Suppressor macrophage treated with lipopolysaccharide for 4 hours (primary cell): ENCODE data around the gene HS2ST1.
A peak's percentile ranks its signal among the peaks of the same experiment; 100 is the strongest.

Experiments used
- DNase-seq: peaks from one replicate; pipeline ENCODE4 v3.0.0-alpha.2; 2020

The HS2ST1 gene

DNA sequence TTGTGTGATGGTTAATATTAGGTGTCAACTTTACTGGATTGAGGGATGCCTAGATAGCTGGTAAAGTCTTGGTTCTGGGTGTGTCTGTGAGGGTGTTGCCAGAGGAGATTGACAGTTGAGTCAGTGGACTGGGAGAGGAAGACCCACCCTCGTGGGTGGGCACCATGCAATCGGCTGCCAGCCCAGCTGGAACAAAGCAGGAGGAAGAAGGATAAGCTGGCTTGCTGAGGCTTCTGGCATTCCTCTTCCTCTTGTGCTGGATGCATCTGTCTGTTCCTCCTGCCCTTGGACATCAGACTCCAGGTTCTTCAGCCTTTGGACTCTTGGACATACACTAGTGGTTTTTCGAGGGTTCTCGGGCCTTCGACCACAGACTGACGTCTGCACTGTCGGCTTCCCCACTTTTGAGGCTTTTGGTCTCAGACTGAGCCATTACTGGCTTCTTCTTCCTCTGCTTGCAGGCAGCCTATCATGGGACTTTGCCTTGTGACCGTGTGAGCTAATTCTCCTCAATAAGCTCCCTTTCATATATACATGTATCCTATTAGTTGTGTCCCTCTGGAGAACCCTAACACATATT lies 230.0 kb downstream of the HS2ST1 start:
- DNase-seq = peak; percentile 50

DNA sequence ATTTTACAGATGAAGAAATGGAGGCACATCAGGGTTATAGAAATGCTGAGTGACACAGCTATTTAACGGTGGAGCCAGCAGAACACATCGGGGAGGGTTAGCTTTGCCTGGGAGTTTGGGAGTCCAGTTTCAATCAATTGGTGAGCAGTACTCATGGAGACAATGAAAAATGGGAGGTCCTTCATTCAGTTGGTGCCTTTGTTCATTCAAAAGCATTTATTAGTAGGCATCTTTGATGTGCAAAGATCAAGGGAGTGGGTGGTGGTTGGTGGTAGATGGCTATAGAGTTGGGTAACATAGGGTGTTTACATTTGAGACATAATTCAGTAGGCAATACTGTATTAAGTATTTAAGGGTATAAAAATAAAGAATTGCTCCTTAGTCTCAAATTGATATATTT lies 230.5 kb downstream of the HS2ST1 start:
- no peak for DNase-seq

DNA sequence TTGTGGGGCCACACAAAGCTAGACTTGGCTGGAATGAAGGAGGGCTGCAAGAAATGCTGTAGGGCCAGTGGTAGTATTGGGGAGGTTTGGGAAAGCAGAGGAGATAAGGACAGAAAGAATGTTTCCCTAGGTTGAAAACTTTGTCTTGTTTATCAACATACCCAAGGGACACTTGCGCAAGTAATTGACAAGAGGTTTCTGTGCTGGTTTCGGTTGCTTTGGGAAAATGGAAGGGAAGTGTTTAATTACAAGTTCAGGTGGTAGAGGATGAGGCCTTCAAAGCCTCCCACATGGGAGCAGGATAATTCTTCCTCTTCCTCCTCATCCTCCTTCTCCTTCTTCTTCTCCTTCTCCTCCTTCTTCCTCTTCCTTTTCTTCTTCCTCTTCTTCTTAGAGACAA lies 232.1 kb downstream of the HS2ST1 start:
- DNase-seq = no peak

DNA sequence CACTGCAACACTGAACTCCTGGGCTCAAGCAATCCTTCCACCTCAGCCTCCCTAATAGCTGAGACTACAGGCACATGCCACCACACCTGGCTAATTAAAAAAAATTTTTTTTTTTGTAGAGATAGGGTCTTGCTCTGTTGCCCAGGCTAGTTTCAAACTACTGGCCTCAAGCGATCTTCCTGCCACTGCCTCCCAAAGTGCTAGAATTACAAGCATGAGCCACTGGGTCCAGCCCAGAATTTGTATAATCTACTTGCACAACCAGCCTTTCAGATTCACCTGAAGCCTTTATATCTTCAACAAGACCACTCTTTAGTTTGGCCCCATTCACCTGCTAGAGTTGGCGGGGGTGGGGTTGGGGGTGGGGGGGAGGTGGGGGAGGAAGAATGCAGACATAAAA lies 232.6 kb downstream of the HS2ST1 start:
- no peak for DNase-seq

DNA sequence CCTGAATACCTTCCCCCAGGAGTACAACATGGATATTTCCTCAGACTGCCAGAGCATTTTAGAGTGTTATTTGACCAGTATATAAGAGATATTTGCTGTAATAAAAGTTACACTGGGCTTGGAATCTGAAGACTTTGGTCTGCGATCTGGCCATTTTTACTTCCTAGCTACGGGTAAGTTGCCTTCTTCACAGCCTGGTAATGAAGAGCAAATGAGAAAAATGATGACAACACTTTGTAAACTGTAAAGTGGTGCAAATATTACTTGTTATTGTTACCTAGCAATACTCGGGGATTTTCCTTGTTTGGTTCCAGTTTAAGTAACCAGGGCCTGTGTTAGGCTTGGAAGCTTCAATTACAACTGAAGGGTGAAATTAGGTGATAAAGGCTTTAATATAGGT lies 233.4 kb downstream of the HS2ST1 start:
- DNase-seq = no peak

DNA sequence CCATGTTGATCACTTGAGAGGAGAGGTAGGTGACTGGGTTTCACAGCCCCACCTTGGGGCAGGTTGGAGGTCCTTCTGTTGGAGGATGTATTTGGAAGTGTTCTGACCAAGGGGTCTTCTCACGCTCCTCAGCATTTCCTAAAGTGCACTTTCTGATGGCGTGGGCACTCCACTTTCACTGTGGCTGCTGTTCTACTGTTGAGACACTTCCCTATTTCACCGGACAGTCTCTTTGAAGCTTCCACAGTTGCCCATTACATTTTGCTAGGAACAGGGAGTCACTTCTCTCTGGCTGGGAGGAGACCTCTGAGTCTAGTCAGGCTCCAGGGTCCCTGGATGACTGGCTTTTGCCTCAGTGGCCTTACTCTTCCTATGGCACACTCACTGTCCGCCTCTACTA lies 234.2 kb downstream of the HS2ST1 start:
- peak; percentile 69 for DNase-seq

DNA sequence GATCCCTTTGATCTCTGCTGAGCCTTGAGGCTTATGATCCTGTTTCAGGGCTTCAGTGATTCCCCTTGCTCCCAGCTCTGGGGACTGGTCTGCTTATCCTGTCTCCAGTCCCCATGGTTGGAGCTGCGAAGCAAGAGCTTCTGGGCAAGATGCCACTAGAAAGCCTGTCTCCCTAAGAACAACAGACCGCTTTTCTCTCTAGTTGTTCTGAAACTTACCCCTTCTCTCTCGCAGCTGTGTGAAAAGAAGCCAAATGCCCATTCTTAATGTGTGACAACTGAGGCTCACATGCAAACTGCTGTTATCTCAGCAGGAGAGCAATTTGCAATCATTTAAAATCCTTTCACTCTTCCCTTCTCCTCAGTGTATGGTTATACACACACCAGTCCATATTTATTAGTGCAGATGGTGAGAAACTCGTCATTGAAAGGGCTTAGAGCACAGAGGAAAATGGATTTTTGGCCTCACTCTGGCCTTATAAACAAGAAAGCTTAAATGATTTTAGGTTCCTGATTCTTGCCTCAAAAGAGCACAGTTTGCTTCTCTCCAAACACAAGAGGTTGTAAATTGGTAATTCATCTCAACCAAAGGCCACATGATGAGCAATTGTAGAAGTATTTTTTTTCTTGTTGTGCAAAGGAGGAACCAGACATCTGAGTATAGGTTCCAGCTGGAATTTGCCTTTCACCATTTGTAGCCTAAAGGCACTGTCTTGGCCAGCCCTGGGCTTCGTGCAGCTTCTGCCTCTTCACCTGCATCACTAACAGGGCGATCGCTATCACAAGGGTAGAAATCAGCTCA lies 235.0 kb downstream of the HS2ST1 start:
- DNase-seq = peak; percentile 58

DNA sequence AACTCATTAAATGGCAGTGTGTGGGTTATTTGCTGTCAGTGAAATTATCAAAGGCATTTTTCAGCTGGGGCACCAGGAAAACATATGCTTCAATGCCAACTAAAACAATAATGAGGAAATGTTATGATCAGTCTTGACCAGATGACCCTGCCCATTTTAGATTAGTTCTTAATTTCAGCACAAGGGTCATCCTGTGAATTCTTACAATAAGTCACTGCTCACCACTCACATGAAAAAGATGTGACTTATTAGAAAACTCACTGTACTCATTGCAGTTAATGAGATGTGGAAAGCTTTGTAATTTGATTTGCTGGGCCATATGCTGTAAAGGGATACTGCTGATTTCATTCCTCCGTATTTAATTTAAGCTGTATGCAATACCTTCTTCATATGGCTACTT lies 235.7 kb downstream of the HS2ST1 start:
- no peak for DNase-seq

DNA sequence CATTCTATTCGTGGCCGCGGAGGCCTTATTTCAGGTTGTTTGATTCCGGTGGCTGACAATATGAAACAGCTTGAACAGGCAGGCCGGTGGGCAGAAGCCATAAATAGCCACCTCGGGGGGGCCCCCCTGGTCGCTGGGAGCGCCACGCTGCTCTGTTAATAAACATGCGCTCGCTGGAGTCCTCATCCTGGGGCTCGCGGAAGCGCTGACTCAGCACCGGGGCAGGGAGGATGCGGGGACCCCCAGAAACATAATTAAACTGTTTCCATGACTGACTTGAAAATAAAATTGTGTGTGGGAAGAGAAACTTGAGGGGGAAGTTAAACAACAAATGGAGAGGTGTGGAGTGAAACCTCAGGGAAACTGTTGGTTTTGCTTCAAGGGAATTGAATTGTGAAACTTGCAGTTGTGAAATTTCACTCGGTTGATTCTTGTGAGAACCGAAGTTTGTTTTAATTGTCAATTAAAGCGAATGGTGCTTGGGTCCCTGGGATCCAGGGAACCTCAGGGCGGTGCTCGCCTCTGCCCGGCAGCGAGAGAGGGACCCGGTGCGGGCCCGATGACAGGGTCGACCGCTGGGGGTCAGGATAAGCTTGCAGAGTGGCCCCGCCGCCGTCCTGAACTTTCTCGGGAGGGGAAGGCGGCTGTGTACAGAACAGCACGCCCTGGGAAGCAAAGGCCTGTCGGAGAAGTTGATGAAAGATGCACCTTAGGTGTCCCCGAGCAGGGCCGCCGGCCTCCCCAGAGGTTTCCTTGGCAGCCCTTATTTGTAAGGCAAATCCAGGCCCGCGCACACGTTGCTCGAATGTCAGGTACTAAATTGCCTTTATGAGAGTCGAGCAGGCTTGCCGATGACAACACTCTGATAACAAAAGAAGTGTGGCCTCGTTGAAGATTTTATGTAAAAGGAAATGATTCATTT lies 237.3 kb downstream of the HS2ST1 start:
- DNase-seq = peak; percentile 77

DNA sequence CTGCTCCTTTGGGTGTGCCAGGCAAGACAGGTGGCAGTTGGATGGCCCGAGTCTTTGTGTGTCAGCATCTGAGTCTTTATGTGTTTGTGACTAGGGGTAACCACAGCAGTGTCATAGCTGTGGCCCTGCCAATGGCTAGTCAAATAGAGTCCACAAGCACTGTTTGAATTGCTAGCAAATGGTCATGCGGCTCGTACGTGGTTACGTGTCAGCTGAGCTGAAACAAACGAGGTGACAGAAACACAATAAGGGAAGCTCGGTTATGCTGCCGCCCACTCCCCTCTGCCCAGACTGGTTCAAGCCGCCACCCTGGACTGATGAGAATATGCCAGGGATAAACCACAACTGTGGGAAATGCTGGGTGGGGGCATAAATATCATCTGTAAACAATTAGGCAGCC lies 239.9 kb downstream of the HS2ST1 start:
- DNase-seq = peak; percentile 74

DNA sequence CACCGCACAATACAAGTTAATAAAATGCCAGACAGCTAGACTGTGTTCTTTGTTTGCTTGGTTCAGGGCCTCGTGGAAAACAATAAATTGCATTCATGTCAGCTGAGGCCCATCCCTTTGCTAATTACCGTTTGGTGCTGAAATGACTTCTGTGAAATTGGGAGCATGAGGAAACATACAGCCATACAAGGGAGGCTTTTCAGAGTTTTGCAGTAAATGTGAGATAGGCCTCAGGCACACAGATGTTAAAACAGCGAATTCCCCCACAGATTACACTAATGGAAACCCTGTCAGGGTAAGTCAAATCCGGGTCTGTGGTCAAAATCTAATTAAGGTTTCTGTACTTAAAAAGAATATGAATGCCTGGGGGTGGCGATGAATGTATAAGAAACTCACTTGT lies 240.7 kb downstream of the HS2ST1 start:
- no peak for DNase-seq

DNA sequence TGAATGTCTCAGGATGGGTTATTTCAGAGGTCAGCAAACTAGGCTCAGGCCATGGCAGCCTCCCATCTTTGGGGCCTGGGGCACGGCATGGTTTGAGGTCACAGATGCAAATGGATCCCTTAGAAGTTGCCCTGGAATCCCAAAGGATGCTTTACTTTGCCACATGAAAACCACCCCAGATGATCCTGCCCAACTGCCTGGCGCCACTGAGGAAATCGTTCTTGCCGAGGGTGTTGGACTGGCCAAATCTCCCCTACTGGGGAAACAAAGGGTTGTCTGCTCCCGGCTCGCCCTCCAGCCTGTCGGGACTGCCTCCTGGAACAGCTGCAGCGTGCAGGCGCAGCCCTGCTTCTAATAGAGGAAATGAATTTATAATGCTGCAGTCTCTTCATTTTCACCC lies 241.2 kb downstream of the HS2ST1 start:
- DNase-seq = no peak

DNA sequence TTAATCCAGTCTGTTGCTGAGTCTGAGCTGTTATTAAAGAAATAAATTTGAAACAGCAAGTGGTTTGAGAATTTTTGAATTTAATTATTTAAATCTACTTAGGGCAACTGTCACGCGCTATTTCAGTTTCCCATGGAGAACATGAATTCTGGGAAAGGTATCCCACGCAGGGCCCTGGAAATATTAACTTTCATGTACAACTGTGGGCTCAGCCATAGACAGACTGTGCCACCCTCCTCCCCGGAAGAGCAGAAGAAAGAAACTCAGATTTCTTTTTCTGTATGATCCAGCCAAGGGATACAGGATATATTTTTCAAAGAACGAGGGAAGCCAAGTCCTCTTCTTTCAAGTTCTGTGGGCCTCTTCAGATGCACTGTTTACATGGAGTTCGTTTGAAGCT lies 241.7 kb downstream of the HS2ST1 start:
- no peak for DNase-seq

DNA sequence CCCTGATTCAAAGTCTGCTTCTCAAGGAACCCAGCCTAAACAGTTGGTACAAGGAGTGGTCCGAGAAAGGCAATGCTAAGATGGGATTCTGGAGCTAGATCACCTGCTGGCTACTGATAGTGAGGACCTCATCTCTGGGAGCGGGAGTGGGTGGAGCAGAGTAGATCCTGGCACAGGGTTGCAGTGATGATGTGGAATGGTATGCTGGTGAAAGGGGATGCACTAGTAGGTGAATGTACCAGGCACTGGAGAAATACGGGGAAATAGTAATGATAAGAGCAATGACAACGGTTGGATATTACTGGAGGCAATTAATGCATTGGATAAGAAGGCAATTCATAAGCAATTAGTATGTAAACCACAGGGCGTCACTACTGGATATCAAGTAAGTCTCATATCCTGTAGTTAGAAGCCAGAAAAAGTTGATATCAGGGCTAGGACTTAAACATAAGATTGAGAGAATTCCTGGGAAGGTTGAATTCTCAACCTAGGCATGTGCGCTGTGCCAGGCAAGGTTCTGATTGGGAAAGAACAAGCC lies 245.0 kb downstream of the HS2ST1 start:
- DNase-seq = no peak
